GM18499 (cell line): ENCODE results near the gene CYSTM1.
A peak's percentile ranks its signal among the peaks of the same experiment; 100 is the strongest.

ENCODE experiments used
- ATAC-seq: cut with Tn5 transposase; IDR thresholded peaks from one replicate; pipeline ENCODE4 v1.9.1; 2021; ENCODE audit warnings: moderate number of reproducible peaks; ENCODE audit not compliant: insufficient read depth, unreplicated experiment

The CYSTM1 gene

DNA sequence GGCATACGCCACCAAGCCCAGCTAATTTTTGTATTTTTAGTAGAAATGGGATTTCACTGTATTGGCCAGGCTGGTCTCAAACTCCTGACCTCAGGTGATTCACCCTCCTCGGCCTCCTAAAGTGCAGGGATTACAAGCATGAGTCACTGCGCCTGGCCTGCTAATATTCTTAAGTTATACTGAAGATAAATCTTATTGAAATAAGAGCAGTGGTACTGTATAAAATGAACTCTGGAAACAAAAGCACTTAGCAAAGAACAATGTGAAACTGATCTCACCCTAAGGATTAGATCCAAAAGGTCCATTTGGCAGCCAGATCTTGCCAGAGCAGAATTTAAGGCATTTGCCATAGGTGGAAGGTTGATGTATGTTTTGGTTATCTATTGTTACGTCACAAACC lies 27.1 kb downstream of the CYSTM1 start:
- ATAC-seq = no peak

DNA sequence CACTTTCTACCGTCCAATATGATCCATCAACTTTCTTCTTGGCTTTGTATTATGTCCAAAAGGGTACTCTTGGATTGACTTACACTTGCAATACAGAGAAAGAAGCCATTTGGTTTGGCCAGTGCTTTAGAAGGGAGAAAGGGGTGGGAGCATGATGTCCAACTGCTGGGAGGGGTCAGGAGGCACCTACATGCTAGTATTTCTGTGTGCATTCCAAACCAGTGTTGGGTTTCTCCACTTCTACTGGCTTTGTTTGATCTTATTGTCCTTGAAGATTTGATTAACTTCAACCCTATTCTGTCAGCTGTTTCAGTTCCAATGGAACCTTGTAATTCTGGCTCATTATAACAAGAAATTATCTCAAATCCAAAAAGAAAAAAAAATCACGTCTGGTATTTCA lies 27.6 kb downstream of the CYSTM1 start:
- no peak for ATAC-seq

DNA sequence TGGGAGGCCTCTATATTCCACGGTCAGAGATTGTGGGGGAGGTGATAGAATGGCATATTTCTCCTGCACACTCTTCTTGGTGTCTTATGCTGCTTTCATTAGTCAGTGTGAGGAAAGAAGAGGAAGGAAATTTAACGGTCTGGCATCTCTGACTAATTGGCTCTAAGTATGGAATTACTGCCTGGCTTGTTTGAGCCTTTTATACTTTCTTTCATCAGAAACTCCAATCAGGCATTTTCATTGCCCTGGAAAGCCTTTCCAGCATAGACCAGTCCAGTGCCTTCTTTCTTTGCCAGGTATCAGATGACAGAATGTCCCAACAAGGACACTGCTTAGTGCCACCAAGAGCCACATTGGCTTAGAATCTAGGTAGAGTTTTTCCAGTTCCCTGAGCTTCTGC lies 30.2 kb downstream of the CYSTM1 start:
- ATAC-seq = no peak

DNA sequence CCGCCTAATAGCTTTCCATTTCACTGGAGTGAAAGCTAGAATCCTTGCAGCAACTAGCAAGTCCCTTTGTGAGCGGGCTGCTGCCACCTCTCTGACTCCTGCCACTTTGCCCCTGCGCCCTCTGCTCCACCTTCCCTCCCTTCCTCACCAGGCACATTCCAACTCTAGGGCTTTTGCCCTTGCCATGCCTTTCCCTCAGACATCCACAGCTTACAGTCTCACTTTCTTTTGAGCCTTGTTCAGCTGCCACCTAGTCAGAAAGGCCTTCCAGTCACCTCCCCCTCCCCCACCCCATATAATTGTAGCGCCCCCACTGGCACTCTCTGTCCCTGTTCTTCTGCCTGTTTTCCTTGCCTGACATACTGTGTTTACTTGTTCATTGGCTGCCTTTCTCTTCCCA lies 31.0 kb downstream of the CYSTM1 start:
- no peak for ATAC-seq

DNA sequence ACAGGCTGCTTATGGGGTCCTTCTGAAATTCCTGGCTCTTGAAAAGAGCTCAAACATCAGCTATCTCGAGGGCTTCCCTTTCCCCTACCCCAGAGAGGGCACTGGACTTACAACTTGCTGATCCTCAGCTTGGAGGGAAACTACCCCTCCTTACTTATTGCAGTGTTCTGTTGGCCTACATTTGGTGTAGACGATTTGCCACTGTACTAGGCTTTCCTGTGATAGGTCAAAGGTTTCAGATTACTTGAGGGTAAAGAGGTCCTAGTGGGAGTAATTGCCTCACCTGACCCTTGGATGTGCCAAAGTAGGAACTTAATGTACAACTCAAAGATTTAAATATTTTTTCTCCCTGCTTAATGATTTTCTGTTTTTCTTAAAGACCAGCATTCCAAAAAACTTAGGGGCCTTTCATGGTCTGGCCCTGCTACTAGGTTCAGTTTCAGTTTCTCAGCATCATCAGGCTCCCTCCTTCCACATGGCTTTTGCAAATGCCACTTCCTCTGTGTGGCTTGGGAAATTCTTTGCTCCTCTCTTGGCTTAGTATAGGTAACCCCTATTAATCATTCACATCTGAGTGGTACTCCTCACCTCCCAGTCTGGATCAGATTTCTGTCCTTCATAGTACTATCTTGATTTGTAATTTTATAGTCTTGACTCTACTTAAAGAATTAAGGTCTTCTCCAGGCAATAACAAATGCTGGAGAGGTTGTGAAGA lies 32.4 kb downstream of the CYSTM1 start:
- no peak for ATAC-seq

DNA sequence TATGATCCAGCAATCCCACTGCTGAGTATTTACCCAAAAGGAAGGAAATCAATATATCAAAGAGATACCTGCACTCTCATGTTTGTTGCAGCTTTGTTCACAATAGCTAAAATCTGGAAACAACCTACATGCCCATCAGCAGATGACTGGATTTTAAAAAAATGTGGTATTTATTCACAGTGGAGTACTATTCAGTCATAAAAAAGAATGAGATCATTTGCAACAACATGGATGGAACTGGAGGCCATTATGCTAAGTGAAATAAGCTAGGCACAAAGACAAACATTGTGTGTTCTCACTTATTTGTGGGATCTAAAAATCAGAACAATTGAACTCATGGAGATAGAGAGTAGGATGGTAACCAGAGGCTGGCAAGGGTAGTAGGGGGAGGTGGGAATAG lies 33.1 kb downstream of the CYSTM1 start:
- no peak for ATAC-seq

DNA sequence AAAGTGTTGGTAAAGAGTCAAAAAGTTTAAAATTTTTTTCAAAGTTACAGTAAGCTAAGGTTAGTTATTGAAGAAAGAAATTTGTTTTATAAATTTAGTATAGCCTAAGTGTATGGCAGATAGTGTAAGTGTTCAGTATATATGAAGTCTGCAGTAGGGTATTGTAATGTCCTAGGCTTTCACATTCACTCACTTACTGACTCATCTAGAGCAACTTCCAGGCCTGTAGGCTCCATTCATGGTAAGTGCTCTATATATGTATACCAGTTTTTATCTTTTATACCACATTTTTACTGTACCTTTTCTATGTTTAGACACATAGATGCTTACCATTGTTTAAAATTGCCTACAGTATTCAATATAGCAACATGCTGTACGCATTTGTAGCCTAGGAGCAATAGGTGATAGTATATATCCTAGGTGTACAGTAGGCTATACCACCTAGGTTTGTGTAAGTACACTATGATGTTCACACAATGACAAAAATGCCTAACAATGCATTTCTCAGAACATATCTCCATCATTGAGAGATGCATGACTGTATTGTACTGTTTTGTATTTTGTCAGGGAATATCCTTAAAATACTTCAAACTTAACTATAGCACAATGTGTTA lies 38.5 kb downstream of the CYSTM1 start:
- ATAC-seq = peak; percentile 75

DNA sequence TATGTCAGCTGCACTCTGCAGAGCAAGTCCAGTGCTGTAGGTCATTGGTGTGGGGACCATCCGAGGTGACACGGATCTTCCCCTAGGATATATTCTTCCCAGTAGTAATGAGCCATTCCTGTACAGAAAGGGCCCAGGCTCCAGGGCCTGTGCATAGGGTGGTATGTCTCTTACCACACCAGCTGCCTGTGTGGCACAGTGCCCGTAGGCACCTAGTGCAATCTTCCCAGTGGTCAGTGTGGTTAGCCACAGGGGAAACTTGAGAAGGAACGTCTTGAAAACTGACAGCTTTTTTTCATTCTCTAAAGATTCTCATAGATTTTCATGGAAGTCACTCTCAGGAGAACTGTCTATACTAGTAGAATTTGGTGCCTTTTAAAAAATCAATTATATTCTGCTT lies 39.8 kb downstream of the CYSTM1 start:
- no peak for ATAC-seq

DNA sequence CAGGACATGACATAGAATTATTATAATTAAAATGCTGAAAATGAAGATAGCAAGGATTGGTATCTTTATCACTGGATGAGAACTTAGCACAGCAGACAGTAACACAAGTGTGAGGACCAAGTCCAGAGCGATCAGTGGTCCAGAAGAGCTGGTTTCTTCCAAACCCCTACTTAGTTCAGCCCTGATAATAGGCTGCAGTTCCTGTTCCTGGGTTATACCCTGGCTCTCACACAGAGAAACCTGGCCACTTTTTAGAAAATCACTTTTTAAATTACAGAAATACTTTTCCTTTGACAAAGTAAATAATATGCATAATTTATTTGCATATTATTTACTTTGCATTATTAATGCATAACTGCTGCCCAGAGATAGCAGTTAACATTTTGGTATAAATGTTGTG lies 40.3 kb downstream of the CYSTM1 start:
- ATAC-seq = no peak

DNA sequence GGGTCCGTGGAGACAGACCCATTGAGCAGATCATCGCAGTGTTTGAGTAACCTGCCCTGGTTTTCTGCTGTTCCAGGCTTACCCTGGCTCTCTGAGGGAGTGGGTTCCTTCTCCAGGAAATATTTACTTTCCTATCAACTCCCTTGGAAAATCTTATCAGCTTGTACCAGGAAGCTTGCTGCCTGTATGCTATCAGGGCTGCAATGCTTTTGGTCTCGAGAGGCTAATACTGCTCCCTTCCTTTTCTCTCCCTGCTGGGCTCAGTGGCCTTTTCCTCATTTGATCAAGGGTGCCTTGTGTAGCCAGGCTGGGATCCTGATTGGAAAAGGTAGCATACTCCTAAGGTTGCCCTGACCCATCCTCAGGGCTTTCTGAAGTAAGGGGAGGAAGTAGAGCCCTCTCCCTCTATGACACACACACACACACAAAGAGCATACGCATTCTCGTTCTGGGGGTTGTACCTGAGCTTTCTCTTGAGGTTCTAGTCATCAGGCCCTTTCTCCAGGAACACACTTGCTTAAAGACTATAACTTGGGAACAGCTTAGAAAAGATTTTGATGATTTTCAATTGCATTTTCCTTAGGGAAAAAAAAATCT lies 41.6 kb downstream of the CYSTM1 start:
- ATAC-seq = no peak

DNA sequence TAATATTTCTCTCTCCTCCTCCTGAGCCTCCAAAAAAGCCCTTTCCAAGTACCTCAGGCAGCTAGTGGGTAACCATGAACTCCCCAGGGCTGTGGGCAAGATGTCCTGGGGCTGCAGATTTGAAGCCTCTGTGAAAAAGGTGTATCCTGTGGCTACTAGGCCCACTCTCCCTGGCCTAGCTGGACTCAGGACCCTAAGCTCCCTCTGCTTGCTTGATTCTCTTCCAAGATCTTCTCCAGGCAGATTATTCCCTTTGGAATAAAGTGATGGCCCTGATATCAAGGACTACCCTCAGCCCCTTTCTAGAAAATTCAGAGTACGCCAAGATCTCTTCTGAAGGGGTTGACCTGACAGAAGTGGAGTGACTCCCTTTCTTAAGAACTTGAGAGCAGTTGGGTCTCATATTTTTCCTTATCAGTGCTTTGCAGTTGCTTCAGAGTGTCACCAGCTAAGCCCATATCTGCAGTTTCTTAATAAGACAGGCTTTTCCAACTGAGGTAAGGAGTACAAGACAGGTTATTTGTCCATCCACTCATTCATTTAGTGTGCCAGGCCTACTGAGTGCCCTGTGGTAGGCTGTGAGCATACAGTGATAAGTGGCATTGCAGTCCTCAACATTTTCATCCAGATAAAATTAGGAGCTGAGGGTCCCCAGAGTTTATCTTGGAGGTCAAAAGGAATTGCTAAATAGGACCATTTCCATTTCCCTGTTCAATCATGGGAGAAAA lies 42.5 kb downstream of the CYSTM1 start:
- ATAC-seq = no peak

DNA sequence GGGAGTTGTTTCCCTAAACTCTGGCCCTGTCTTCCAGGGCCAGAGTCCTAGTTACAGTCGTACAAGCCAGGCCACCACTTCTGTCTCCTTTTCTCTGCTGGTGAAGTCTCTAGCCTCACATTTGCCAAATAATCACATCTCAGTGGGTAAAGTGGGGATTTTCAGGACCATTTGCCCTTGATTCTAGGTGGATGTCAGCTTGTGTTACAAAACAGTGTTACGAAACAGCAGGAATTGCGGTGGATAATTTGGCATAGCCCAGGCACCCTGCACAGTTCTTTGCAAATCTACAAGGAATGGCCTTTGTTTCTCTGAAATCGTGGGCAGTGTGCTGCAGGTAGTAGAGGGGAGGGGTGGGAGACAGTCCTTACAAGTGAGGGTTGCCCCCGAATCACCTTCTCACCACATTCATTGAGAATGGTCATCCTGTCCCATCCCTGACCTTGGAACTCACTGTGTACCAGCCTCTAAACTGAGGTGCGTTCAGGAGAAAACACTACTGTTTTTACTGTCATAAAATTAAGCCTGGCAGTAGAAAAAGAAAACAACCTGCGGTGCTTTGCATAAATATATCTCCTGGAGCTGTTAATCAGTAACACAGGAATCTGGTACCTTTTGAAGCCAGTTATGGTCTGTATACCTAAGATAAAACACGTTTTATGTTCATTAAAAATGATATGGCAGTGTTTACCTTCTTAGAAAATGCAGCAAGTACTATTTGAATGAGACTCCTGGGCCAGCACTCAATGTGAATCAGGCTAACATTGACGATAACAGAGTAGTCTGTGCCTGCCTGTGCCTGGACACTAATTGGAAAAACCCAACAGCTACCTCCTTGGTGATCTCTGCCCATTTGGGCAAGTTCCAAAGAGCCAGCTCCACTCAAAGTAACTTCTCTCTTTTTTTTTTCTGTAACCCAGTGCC lies 44.3 kb downstream of the CYSTM1 start:
- ATAC-seq = no peak

DNA sequence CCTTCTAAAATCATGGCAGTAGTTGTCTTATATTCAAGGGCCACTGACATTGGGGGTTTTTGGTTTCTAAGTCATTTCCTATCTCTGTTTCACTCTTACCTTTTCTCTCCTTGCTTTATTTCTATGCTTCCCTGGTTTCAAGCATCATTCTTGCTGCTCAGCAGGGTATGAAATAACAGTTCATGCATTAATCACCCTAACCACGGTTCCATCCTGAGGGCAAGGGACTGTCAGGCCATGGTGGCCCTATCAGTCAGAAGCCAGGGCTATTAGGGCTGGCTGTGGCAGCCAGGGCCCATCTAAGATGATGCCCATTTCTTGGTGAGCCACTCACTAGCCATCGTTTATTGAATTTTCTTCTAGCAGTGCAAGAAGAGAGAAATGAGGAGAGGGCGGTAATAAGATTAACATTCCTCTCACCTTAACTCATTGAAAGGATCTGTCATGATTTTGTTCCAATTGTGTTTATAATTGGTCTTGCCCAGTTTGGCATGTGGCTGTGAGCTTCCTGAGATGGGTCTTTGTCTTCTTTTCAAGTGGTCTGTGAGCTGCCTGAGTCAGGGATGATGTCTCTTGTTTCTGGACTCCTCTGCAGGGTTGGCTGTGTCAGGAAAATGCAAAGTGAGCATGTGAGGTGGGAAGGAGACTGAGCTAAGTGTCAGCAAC lies 45.2 kb downstream of the CYSTM1 start:
- no peak for ATAC-seq

DNA sequence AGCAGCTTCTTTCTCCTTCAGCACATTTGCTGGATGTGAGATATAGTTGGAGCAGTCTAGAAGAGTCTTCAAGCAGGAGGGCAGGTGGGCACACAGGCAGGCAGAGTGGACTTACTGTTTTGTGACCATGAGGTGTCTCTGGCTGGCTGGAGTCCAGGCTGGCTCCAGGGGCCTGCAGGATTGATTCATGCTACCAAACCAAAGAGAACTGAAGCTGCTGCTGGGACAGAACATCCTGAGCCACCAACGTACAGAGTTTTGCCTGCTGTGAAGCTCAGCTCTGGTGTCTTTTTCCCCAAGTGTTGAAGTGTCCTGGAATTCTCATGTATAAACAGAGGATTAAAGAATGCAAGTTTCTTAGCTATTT lies 45.7 kb downstream of the CYSTM1 start:
- no peak for ATAC-seq

DNA sequence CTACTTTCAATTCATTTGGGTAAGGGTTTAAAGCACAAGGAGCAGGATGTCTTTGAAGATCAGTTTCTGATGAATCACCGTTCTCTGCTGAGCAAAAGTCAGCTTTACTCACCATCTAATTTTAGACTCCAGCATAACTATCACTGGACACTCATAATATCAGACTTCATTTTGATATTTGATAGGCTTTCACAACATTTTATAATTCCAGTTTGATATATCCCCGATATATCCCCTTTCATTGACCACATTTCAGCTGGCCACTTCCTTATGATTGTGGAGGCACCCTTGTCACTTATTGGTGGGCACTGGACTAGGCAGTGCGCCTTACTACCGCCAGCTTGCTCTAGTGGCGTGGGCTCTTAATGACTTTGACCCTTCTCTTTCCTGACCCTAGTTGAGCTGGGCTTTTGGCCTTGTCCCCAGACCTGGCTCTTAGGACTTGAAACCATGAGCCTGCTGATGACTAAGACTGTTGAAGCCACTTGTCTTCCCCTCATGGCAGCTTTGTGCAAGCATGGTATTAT lies 46.8 kb downstream of the CYSTM1 start:
- ATAC-seq = no peak

DNA sequence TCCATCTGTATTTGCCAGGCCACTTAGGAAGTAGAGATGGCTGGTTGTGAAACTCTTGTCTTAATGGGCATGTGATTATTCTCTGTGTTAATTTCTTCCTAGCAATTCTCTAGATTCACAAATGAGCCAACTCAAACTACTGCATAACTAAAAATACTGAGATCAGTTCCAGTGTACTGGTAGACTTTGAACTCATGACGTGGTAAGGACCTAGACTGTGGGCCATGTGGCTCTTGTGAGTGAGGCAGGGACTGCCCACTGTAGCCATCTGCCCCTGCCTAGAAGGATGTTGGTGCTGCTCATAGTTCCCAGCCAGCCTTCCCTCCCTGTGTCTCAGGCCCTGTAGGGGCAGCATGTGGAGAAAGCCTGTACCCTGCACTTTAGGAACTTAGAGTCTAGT lies 47.4 kb downstream of the CYSTM1 start:
- ATAC-seq = no peak

DNA sequence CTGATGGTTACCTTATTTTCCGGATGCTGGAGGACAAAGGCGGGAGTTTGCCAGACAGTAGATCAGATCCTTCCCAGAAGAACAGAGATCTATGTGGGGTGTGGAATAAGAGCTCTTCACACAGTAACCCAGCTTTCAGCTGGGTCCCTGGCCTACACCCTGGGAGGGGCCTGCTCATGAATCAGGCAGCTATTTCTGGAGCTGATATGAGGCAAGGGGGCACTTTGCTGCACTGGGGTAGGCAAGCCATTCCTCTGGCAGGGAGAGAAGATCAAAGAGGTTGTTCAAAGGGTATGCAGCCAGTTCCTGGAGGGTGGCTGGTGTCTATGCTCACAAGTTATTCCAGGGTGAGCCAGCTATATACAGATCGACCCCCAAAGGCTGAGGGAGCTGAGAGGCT lies 48.6 kb downstream of the CYSTM1 start:
- no peak for ATAC-seq

DNA sequence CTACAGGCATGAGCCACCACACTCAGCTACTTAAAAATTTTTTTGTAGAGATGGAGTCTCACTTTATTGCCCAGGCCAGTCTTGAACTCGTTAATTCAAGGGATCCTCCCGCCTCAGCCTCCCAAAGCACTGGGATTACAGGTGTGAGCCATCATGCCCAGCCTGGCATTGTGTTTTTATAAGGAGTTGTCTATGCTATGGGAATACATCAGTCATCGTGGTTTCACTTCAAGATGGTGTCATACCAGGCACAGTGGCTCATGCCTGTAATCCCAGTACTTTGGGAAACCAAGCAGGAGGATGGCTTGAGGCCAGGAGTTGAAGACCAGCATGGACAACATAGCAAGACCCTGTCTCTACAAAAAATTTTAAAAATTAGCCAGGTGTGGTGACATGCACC lies 49.7 kb downstream of the CYSTM1 start:
- ATAC-seq = no peak

DNA sequence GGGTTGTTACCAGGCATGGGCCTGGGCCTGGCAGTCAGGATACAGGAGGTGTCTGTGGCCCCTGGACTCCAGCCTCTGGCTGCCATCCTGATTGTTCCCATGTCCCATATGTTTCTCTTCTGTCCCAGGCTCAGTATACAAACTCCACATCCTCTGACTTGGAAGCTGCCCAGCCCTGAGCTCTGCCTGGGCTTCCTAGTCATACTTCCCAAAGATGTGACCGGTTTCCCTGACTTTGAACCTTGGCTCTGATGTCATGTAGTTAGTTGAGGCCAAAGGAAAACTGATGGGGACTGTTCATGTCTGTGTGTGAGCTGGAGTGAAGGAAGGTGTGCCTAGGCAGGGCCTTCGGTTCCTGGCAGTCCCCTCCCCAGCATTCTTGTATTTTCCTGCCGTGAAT lies 50.4 kb downstream of the CYSTM1 start:
- ATAC-seq = no peak

DNA sequence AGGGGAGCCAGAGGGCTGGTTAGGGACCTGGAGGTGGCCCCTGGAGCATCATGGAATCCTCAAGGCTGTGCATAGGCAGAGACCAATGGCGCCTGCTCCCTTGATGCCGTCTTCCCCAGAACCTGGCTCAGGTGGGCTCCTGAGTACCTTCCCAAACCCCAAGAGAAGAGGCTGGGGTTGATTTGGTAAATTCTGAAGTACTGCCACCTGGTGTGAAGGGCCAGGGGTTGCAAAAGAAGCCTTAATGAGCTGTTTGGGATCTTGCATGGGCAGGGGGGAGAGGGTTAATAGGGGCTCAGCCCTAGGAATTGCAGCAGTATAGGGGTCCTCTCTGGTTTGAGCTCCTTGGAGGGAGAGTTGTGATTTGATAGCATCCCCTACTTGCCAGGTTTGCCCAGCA lies 52.1 kb downstream of the CYSTM1 start:
- ATAC-seq = no peak
